WTC11 (cell line): ENCODE data around the gene UNC13D. TPM values are rescaled to one million over a fixed set of nuclear protein-coding genes. Genes with fewer than 3 reads are reported as not detected.
A peak's percentile ranks its signal among the peaks of the same experiment; 100 is the strongest.

ENCODE experiments used
- CBFB ChIP-seq: sonication (generic); formaldehyde crosslinking; IDR thresholded peaks from 2 replicates; pipeline ENCODE4 v1.8.1; 2022; ENCODE audit warnings: mild to moderate bottlenecking, low read depth, missing genetic modification reagents
- FOXK1 ChIP-seq: sonication (generic); formaldehyde crosslinking; IDR thresholded peaks from 2 replicates; pipeline ENCODE4 v1.8.0; 2022; ENCODE audit warnings: mild to moderate bottlenecking, moderate library complexity, missing genetic modification reagents
- GRHL2 ChIP-seq: fragments of 250-450 bp; sonication (Bioruptor Pico); IDR thresholded peaks from 2 replicates; pipeline ENCODE4 v1.8.0; 2022; ENCODE audit warnings: mild to moderate bottlenecking, moderate library complexity; ENCODE audit not compliant: insufficient replicate concordance, severe bottlenecking
- IRF2 ChIP-seq: sonication (generic); formaldehyde crosslinking; IDR thresholded peaks from 2 replicates; pipeline ENCODE4 v1.8.0; 2022; ENCODE audit warnings: low read depth, missing genetic modification reagents, borderline replicate concordance
- JAZF1 ChIP-seq: fragments of 250-450 bp; sonication (Bioruptor Pico); IDR thresholded peaks from 2 replicates; pipeline ENCODE4 v1.9.0; 2021; ENCODE audit warnings: moderate library complexity, mild to moderate bottlenecking, inconsistent platforms
- JUN ChIP-seq: sonication (generic); formaldehyde crosslinking; IDR thresholded peaks from 2 replicates; pipeline ENCODE4 v1.8.0; 2023; ENCODE audit warnings: mild to moderate bottlenecking, missing genetic modification reagents
- NFE2L1 ChIP-seq: sonication (generic); formaldehyde crosslinking; IDR thresholded peaks from 2 replicates; pipeline ENCODE4 v1.8.1; 2023; ENCODE audit warnings: missing genetic modification reagents
- PRRX2 ChIP-seq: fragments of 250-450 bp; sonication (Bioruptor Pico); IDR thresholded peaks from 2 replicates; pipeline ENCODE4 v1.8.0; 2021; ENCODE audit warnings: mild to moderate bottlenecking
- RELA ChIP-seq: sonication (generic); formaldehyde crosslinking; IDR thresholded peaks from 2 replicates; pipeline ENCODE4 v1.8.1; 2022; ENCODE audit warnings: missing genetic modification reagents, mild to moderate bottlenecking, borderline replicate concordance
- SMAD4 ChIP-seq: sonication (generic); formaldehyde crosslinking; IDR thresholded peaks from 2 replicates; pipeline ENCODE4 v1.8.0; 2022; ENCODE audit warnings: mild to moderate bottlenecking, missing genetic modification reagents
- SP1 ChIP-seq: sonication (generic); formaldehyde crosslinking; conservative IDR thresholded peaks from 2 replicates; pipeline ENCODE4 v1.8.1; 2022; ENCODE audit warnings: missing genetic modification reagents
- ZBTB21 ChIP-seq: sonication (generic); formaldehyde crosslinking; IDR thresholded peaks from 2 replicates; pipeline ENCODE4 v1.8.1; 2023; ENCODE audit warnings: mild to moderate bottlenecking, missing genetic modification reagents, borderline replicate concordance
- ZNF121 ChIP-seq: sonication (generic); formaldehyde crosslinking; IDR thresholded peaks from 2 replicates; pipeline ENCODE4 v1.8.0; 2023; ENCODE audit warnings: missing genetic modification reagents
- ZNF232 ChIP-seq: sonication (generic); formaldehyde crosslinking; IDR thresholded peaks from 2 replicates; pipeline ENCODE4 v1.8.0; 2022; ENCODE audit warnings: mild to moderate bottlenecking, missing genetic modification reagents
- ZNF317 ChIP-seq: sonication (generic); formaldehyde crosslinking; IDR thresholded peaks from 2 replicates; pipeline ENCODE4 v1.8.1; 2023; ENCODE audit warnings: low read depth, mild to moderate bottlenecking, moderate library complexity, missing genetic modification reagents, borderline replicate concordance
- total RNA-seq: library from RNA; stranded (reverse); gene quantifications from 3 replicates; pipeline ENCODE4 v1.2.3, GENCODE V29; 2021
- TF ChIP-seq, protein P1 (sequence below): fragments of 250-450 bp; sonication (Bioruptor Pico); IDR thresholded peaks from 2 replicates; pipeline ENCODE4 v1.8.0; 2021; ENCODE audit warnings: mild to moderate bottlenecking
- TF ChIP-seq, protein P2 (sequence below): sonication (generic); formaldehyde crosslinking; IDR thresholded peaks from 2 replicates; pipeline ENCODE4 v1.8.0; 2022; ENCODE audit warnings: mild to moderate bottlenecking, missing genetic modification reagents
- TF ChIP-seq, protein P3 (sequence below): sonication (generic); formaldehyde crosslinking; IDR thresholded peaks from 2 replicates; pipeline ENCODE4 v1.8.1; 2023; ENCODE audit warnings: mild to moderate bottlenecking, missing genetic modification reagents
- TF ChIP-seq, protein P4 (sequence below): fragments of 200-600 bp; IDR thresholded peaks from 2 replicates; pipeline ENCODE4 v1.8.0; 2022; ENCODE audit warnings: antibody characterized with exemption
- TF ChIP-seq, protein P5 (sequence below): sonication (generic); formaldehyde crosslinking; IDR thresholded peaks from 2 replicates; pipeline ENCODE4 v1.8.1; 2023; ENCODE audit warnings: mild to moderate bottlenecking, moderate library complexity, missing genetic modification reagents
- TF ChIP-seq, protein P6 (sequence below): sonication (generic); formaldehyde crosslinking; IDR thresholded peaks from 2 replicates; pipeline ENCODE4 v1.8.0; 2022; ENCODE audit warnings: missing genetic modification reagents
- TF ChIP-seq, protein P7 (sequence below): sonication (generic); formaldehyde crosslinking; IDR thresholded peaks from 2 replicates; pipeline ENCODE4 v1.8.1; 2023; ENCODE audit warnings: mild to moderate bottlenecking, missing genetic modification reagents, moderate library complexity
- TF ChIP-seq, protein P8 (sequence below): sonication (generic); formaldehyde crosslinking; IDR thresholded peaks from 2 replicates; pipeline ENCODE4 v1.8.1; 2023; ENCODE audit warnings: mild to moderate bottlenecking, missing genetic modification reagents, moderate library complexity
- TF ChIP-seq, protein P9 (sequence below): fragments of 250-450 bp; sonication (Bioruptor Pico); IDR thresholded peaks from 2 replicates; pipeline ENCODE4 v1.9.0; 2021; ENCODE audit warnings: mild to moderate bottlenecking
- TF ChIP-seq, protein P10 (sequence below): sonication (generic); formaldehyde crosslinking; IDR thresholded peaks from 2 replicates; pipeline ENCODE4 v1.8.1; 2022; ENCODE audit warnings: mild to moderate bottlenecking, missing genetic modification reagents, moderate library complexity, borderline replicate concordance

UNC13D gene
- total RNA-seq, 1 experiment from 2014 or later, result 13.1 TPM

DNA sequence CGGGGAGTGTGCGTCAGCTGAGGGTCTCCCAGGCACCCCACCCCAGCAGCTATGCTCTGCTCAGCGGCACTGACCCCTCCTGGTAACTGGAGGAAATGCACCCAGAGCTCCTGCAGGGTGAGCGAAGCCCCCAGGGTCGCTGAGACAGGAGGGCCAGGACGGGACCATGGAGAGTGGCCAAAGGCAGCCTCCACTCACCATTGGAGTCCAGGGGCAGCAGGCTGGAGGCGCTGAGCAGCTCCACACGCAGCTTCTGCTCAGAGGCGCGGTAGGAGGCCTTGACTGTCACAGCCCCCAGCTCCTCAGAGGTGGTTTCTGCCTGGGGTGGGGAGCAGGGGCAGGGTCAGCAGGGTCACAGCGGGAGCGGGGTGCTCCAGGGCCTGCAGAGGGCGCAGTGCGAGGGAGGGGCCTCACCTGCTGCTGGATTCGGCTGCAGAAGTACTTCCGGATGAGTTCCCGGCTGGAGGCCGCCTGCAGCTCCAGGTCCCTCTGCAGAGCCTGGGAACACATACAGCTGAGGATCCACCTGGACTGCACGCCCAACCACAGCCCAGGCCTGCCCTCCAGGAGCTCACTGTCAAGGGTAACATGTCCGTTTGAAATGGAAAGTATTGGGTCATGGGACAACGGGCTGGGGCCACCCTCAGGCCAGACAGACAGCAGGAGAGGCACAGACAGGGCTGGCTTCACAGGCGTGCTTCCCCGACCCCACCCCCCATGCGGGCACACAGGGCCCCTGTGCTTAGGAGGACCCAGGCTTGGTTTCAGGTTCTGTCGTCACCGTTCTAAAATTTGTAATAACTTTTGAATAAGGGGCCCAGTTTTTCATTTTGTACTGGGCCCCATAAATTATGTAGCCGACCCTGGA lies 13.8 kb downstream of the UNC13D start (continued):
- TF ChIP-seq ZBTB21, result peak; percentile 87
- TF ChIP-seq, protein P1, sequence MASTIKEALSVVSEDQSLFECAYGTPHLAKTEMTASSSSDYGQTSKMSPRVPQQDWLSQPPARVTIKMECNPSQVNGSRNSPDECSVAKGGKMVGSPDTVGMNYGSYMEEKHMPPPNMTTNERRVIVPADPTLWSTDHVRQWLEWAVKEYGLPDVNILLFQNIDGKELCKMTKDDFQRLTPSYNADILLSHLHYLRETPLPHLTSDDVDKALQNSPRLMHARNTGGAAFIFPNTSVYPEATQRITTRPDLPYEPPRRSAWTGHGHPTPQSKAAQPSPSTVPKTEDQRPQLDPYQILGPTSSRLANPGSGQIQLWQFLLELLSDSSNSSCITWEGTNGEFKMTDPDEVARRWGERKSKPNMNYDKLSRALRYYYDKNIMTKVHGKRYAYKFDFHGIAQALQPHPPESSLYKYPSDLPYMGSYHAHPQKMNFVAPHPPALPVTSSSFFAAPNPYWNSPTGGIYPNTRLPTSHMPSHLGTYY (CRISPR knock-in tag), result no peak
- TF ChIP-seq, protein P2, sequence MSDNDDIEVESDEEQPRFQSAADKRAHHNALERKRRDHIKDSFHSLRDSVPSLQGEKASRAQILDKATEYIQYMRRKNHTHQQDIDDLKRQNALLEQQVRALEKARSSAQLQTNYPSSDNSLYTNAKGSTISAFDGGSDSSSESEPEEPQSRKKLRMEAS (CRISPR knock-in tag), result peak; percentile 67
- no peak for TF ChIP-seq IRF2 (CRISPR knock-in tag)
- TF ChIP-seq, protein P3, sequence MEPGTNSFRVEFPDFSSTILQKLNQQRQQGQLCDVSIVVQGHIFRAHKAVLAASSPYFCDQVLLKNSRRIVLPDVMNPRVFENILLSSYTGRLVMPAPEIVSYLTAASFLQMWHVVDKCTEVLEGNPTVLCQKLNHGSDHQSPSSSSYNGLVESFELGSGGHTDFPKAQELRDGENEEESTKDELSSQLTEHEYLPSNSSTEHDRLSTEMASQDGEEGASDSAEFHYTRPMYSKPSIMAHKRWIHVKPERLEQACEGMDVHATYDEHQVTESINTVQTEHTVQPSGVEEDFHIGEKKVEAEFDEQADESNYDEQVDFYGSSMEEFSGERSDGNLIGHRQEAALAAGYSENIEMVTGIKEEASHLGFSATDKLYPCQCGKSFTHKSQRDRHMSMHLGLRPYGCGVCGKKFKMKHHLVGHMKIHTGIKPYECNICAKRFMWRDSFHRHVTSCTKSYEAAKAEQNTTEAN, result no peak
- TF ChIP-seq, protein P4, sequence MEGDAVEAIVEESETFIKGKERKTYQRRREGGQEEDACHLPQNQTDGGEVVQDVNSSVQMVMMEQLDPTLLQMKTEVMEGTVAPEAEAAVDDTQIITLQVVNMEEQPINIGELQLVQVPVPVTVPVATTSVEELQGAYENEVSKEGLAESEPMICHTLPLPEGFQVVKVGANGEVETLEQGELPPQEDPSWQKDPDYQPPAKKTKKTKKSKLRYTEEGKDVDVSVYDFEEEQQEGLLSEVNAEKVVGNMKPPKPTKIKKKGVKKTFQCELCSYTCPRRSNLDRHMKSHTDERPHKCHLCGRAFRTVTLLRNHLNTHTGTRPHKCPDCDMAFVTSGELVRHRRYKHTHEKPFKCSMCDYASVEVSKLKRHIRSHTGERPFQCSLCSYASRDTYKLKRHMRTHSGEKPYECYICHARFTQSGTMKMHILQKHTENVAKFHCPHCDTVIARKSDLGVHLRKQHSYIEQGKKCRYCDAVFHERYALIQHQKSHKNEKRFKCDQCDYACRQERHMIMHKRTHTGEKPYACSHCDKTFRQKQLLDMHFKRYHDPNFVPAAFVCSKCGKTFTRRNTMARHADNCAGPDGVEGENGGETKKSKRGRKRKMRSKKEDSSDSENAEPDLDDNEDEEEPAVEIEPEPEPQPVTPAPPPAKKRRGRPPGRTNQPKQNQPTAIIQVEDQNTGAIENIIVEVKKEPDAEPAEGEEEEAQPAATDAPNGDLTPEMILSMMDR, result peak; percentile 78
- 0 out of 2 replicates have a peak, but pooled peaks have one; percentile 32 for TF ChIP-seq CBFB (CRISPR knock-in tag)
- TF ChIP-seq, protein P5, sequence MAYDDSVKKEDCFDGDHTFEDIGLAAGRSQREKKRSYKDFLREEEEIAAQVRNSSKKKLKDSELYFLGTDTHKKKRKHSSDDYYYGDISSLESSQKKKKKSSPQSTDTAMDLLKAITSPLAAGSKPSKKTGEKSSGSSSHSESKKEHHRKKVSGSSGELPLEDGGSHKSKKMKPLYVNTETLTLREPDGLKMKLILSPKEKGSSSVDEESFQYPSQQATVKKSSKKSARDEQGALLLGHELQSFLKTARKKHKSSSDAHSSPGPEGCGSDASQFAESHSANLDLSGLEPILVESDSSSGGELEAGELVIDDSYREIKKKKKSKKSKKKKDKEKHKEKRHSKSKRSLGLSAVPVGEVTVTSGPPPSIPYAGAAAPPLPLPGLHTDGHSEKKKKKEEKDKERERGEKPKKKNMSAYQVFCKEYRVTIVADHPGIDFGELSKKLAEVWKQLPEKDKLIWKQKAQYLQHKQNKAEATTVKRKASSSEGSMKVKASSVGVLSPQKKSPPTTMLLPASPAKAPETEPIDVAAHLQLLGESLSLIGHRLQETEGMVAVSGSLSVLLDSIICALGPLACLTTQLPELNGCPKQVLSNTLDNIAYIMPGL (CRISPR knock-in tag), result peak; percentile 46; the same call in 1 of the 2 replicates
- TF ChIP-seq NFE2L1, result no peak
- no peak for TF ChIP-seq ZNF232
- no peak for TF ChIP-seq RELA (CRISPR knock-in tag)
- no peak for TF ChIP-seq SMAD4 (CRISPR knock-in tag)
- TF ChIP-seq, protein P6, sequence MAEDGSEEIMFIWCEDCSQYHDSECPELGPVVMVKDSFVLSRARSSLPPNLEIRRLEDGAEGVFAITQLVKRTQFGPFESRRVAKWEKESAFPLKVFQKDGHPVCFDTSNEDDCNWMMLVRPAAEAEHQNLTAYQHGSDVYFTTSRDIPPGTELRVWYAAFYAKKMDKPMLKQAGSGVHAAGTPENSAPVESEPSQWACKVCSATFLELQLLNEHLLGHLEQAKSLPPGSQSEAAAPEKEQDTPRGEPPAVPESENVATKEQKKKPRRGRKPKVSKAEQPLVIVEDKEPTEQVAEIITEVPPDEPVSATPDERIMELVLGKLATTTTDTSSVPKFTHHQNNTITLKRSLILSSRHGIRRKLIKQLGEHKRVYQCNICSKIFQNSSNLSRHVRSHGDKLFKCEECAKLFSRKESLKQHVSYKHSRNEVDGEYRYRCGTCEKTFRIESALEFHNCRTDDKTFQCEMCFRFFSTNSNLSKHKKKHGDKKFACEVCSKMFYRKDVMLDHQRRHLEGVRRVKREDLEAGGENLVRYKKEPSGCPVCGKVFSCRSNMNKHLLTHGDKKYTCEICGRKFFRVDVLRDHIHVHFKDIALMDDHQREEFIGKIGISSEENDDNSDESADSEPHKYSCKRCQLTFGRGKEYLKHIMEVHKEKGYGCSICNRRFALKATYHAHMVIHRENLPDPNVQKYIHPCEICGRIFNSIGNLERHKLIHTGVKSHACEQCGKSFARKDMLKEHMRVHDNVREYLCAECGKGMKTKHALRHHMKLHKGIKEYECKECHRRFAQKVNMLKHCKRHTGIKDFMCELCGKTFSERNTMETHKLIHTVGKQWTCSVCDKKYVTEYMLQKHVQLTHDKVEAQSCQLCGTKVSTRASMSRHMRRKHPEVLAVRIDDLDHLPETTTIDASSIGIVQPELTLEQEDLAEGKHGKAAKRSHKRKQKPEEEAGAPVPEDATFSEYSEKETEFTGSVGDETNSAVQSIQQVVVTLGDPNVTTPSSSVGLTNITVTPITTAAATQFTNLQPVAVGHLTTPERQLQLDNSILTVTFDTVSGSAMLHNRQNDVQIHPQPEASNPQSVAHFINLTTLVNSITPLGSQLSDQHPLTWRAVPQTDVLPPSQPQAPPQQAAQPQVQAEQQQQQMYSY (CRISPR knock-in tag), result no peak
- no peak for TF ChIP-seq ZNF317
- TF ChIP-seq ZNF121 (CRISPR knock-in tag), result peak; percentile 56; the same call in 1 of the 2 replicates
- TF ChIP-seq SP1, result peak; percentile 77; the same call in 1 of the 2 replicates
- TF ChIP-seq JAZF1 (CRISPR knock-in tag), result no peak
- no peak for TF ChIP-seq PRRX2 (CRISPR knock-in tag)
- TF ChIP-seq, protein P7, sequence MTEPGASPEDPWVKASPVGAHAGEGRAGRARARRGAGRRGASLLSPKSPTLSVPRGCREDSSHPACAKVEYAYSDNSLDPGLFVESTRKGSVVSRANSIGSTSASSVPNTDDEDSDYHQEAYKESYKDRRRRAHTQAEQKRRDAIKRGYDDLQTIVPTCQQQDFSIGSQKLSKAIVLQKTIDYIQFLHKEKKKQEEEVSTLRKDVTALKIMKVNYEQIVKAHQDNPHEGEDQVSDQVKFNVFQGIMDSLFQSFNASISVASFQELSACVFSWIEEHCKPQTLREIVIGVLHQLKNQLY, result no peak
- TF ChIP-seq FOXK1 (CRISPR knock-in tag), result peak; percentile 50; the same call in 1 of the 2 replicates
- TF ChIP-seq, protein P8, sequence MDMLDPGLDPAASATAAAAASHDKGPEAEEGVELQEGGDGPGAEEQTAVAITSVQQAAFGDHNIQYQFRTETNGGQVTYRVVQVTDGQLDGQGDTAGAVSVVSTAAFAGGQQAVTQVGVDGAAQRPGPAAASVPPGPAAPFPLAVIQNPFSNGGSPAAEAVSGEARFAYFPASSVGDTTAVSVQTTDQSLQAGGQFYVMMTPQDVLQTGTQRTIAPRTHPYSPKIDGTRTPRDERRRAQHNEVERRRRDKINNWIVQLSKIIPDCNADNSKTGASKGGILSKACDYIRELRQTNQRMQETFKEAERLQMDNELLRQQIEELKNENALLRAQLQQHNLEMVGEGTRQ (CRISPR knock-in tag), result peak; percentile 46; the same call in 1 of the 2 replicates
- TF ChIP-seq JUN (CRISPR knock-in tag), result no peak
- TF ChIP-seq, protein P9, sequence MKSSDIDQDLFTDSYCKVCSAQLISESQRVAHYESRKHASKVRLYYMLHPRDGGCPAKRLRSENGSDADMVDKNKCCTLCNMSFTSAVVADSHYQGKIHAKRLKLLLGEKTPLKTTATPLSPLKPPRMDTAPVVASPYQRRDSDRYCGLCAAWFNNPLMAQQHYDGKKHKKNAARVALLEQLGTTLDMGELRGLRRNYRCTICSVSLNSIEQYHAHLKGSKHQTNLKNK (CRISPR knock-in tag), result no peak
- TF ChIP-seq GRHL2 (CRISPR knock-in tag), result no peak
- TF ChIP-seq, protein P10, sequence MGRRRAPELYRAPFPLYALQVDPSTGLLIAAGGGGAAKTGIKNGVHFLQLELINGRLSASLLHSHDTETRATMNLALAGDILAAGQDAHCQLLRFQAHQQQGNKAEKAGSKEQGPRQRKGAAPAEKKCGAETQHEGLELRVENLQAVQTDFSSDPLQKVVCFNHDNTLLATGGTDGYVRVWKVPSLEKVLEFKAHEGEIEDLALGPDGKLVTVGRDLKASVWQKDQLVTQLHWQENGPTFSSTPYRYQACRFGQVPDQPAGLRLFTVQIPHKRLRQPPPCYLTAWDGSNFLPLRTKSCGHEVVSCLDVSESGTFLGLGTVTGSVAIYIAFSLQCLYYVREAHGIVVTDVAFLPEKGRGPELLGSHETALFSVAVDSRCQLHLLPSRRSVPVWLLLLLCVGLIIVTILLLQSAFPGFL, result no peak
